K562 (cell line): Measurements from ENCODE around the gene SEH1L. TPM values are rescaled to one million over a fixed set of nuclear protein-coding genes. Genes with fewer than 3 reads are reported as not detected.

Source experiments
- ATAC-seq: fragments of 200-7000 bp; cut with Tn5 transposase; 3 replicates; pipeline ENCODE4 v1.9.1; 2020; ENCODE audit warnings: moderate library complexity
- BruUV-seq: library from RNA; stranded (reverse); fragments of 400-500 nt; replicated peaks from 2 replicates; lab custom pipeline; 2021; lab: Mats Ljungman, UMichigan
- CTCF ChIA-PET: fragments of 300-600 bp; formaldehyde crosslinking; extraction: SDS; loops from one replicate; lab custom pipeline; 2021; ENCODE audit warnings: low intra/inter-chr PET ratio; lab: Yijun Ruan, JAX
- POLR2A ChIA-PET: fragments of 300-600, 350-650 bp; sonication (Branson Sonifier 250); formaldehyde crosslinking; extraction: SDS; loops from one replicate; lab custom pipeline; 2021; ENCODE audit warnings: antibody characterized with exemption, inconsistent platforms; lab: Yijun Ruan, JAX
- DNase-seq, 4 experiments: peaks; one replicate each; pipeline versions ENCODE4 v3.0.0 to v3.0.0-alpha.2; 2011 to 2018; ENCODE audit warnings: low spot score in 3 of 4, mixed read lengths in 3 of 4; ENCODE audit errors: extremely low read depth in 1 of 4
- FAIRE-seq: peaks from 2 replicates; lab custom pipeline; 2011; peaks lifted over from hg19 to GRCh38; lab: Jason Lieb, UNC
- H2AFZ ChIP-seq: 2 replicates; pipeline ENCODE4 v1.6.0; 2011; ENCODE audit warnings: low read depth, low read length, control low read depth, inconsistent platforms
- H3K27ac ChIP-seq: fragments of 200-600 bp; 3 replicates; pipeline ENCODE4 v1.8.0; 2011; ENCODE audit warnings: low read depth, mild to moderate bottlenecking, control low read depth, inconsistent platforms, low read length, moderate library complexity, mixed read lengths; ENCODE audit errors: extremely low read depth
- H3K27me3 ChIP-seq, 2 experiments: fragments of 300-600 bp in 1 of 2; 2 replicates in 1 of 2; 3 replicates in 1 of 2; pipeline versions ENCODE4 v1.6.0 to v1.8.0; 2011; ENCODE audit warnings: inconsistent platforms in 2 of 2, low read length in 2 of 2, mild to moderate bottlenecking in 1 of 2, mixed read lengths in 1 of 2, moderate library complexity in 1 of 2; ENCODE audit not compliant: control insufficient read depth in 2 of 2, insufficient read depth in 2 of 2
- H3K36me3 ChIP-seq: fragments of 300-600 bp; 3 replicates; pipeline ENCODE4 v1.8.0; 2011; ENCODE audit warnings: mild to moderate bottlenecking, low read length, inconsistent platforms; ENCODE audit not compliant: control insufficient read depth, insufficient read depth
- H3K4me1 ChIP-seq, 2 experiments: fragments of 200-600 bp in 1 of 2; replicated peaks in 1 of 2; 2 replicates in 1 of 2; 3 replicates in 1 of 2; pipeline versions ENCODE4 v1.5.1 to v1.8.0; 2011; ENCODE audit warnings: inconsistent platforms in 2 of 2, low read length in 2 of 2, mild to moderate bottlenecking in 1 of 2, mixed read lengths in 1 of 2, moderate library complexity in 1 of 2; ENCODE audit not compliant: control insufficient read depth in 2 of 2, insufficient read depth in 2 of 2
- H3K4me2 ChIP-seq: 2 replicates; pipeline ENCODE4 v1.6.1; 2011; ENCODE audit warnings: low read length, control low read depth, inconsistent platforms, mixed read lengths; ENCODE audit not compliant: insufficient read depth
- H3K4me3 ChIP-seq: fragments of 200-600 bp; sonication (generic), shearing (Covaris generic); 2 replicates; pipeline ENCODE4 v1.5.1; 2016; ENCODE audit warnings: control low read depth, inconsistent platforms
- H3K79me2 ChIP-seq: fragments of 200-600 bp; 3 replicates; pipeline ENCODE4 v1.8.0; 2011; ENCODE audit warnings: low read length, inconsistent platforms; ENCODE audit not compliant: control insufficient read depth, insufficient read depth
- H3K9ac ChIP-seq, 2 experiments: 2 replicates each; pipeline versions ENCODE4 v1.6.0 to v1.6.1; 2011; ENCODE audit warnings: low read depth in 2 of 2, low read length in 2 of 2, control low read depth in 1 of 2, inconsistent platforms in 1 of 2, mild to moderate bottlenecking in 1 of 2, mixed read lengths in 1 of 2; ENCODE audit not compliant: insufficient read depth in 1 of 2
- H3K9me1 ChIP-seq: one replicate; pipeline ENCODE4 v1.6.0; 2011; ENCODE audit warnings: inconsistent platforms, mild to moderate bottlenecking, low read length, moderate library complexity; ENCODE audit not compliant: control insufficient read depth, insufficient read depth
- H3K9me3 ChIP-seq: replicated peaks from 2 replicates; pipeline ENCODE4 v1.5.1; 2011; ENCODE audit warnings: low read depth, low read length, inconsistent platforms; ENCODE audit not compliant: control insufficient read depth, insufficient read depth
- H4K20me1 ChIP-seq: replicated peaks from 2 replicates; pipeline ENCODE4 v1.6.1; 2011; ENCODE audit warnings: low read length, inconsistent platforms, mixed read lengths; ENCODE audit not compliant: control insufficient read depth, insufficient read depth
- ATF7 ChIP-seq: fragments of 450-650 bp; IDR thresholded peaks from 2 replicates; pipeline ENCODE4 v1.7.1; 2014; ENCODE audit warnings: mild to moderate bottlenecking, moderate library complexity
- BRF2 ChIP-seq: IDR thresholded peaks from 3 replicates; pipeline ENCODE4 v1.6.1; 2011; ENCODE audit warnings: borderline replicate concordance, mild to moderate bottlenecking; ENCODE audit not compliant: insufficient read length, insufficient read depth
- CSDE1 ChIP-seq, 2 experiments: fragments of 450-650 bp; IDR thresholded peaks; 2 replicates each; pipeline ENCODE4 v1.6.1; 2016; ENCODE audit warnings: mild to moderate bottlenecking in 1 of 2
- DMBX1 ChIP-seq: fragments of 250-450 bp; sonication (Bioruptor Pico); IDR thresholded peaks from 2 replicates; pipeline ENCODE4 v1.8.0; 2022; ENCODE audit warnings: inconsistent platforms, mild to moderate bottlenecking, moderate library complexity, borderline replicate concordance
- FOXJ3 ChIP-seq: sonication (generic); formaldehyde crosslinking; IDR thresholded peaks from 2 replicates; pipeline ENCODE4 v1.4.0; 2020; ENCODE audit warnings: mild to moderate bottlenecking, missing genetic modification reagents
- JUND ChIP-seq, 2 experiments: IDR thresholded peaks; 2 replicates in 1 of 2; 3 replicates in 1 of 2; pipeline ENCODE4 v1.6.1; 2011; ENCODE audit warnings: borderline replicate concordance in 2 of 2, low read depth in 2 of 2, low read length in 2 of 2, improper control_type of control experiment in 1 of 2, missing biosample characterization in 1 of 2, missing genetic modification characterization in 1 of 2, missing genetic modification reagents in 1 of 2
- KDM5B ChIP-seq: fragments of 200-600 bp; sonication (generic); IDR thresholded peaks from 2 replicates; pipeline ENCODE4 v1.6.1; 2012; ENCODE audit warnings: low read depth, mild to moderate bottlenecking, moderate library complexity, low read length, control low read depth, inconsistent platforms; ENCODE audit not compliant: insufficient replicate concordance
- MAZ ChIP-seq, 2 experiments: fragments of 450-650 bp in 1 of 2; sonication (generic) in 1 of 2; formaldehyde crosslinking; IDR thresholded peaks in 1 of 2; conservative IDR thresholded peaks in 1 of 2; 2 replicates each; pipeline versions ENCODE4 v1.4.0 to v1.5.0; 2020; ENCODE audit warnings: mild to moderate bottlenecking in 1 of 2, missing genetic modification reagents in 1 of 2
- MEF2D ChIP-seq: conservative IDR thresholded peaks from 2 replicates; pipeline ENCODE4 v1.6.1; 2016; ENCODE audit warnings: low read depth, missing genetic modification characterization, missing compliant biosample characterization
- MYBL2 ChIP-seq, 2 experiments: fragments of 450-650 bp in 1 of 2; sonication (generic) in 1 of 2; formaldehyde crosslinking in 1 of 2; IDR thresholded peaks; 2 replicates each; pipeline versions ENCODE4 v1.6.1 to v1.8.1; 2017 to 2022; ENCODE audit warnings: borderline replicate concordance in 1 of 2, inconsistent platforms in 1 of 2, low read depth in 1 of 2, mild to moderate bottlenecking in 1 of 2, missing genetic modification reagents in 1 of 2, moderate library complexity in 1 of 2
- RNF2 ChIP-seq: sonication (generic); IDR thresholded peaks from 2 replicates; pipeline ENCODE4 v1.6.1; 2016
- SMAD4 ChIP-seq: fragments of 250-450 bp; sonication (Bioruptor Pico); conservative IDR thresholded peaks from 2 replicates; pipeline ENCODE4 v1.8.0; 2021; ENCODE audit warnings: inconsistent platforms, mild to moderate bottlenecking, moderate library complexity
- STAT5A ChIP-seq: IDR thresholded peaks from 2 replicates; pipeline ENCODE4 v1.6.1; 2012; ENCODE audit warnings: low read length, inconsistent platforms, borderline replicate concordance
- UBTF ChIP-seq, 2 experiments: IDR thresholded peaks; 2 replicates each; pipeline ENCODE4 v1.6.1; 2012; ENCODE audit warnings: improper control_type of control experiment in 2 of 2, low read depth in 2 of 2, low read length in 2 of 2, borderline replicate concordance in 1 of 2
- YBX1 ChIP-seq: fragments of 450-650 bp; IDR thresholded peaks from 2 replicates; pipeline ENCODE4 v1.7.1; 2016; ENCODE audit warnings: mild to moderate bottlenecking
- ZNF24 ChIP-seq: fragments of 450-650 bp; IDR thresholded peaks from 2 replicates; pipeline ENCODE4 v1.6.1; 2016
- ZNF668 ChIP-seq: fragments of 250-450 bp; sonication (Bioruptor Pico); IDR thresholded peaks from 2 replicates; pipeline ENCODE4 v1.8.0; 2022; ENCODE audit warnings: mild to moderate bottlenecking, inconsistent platforms
- ZNF77 ChIP-seq: fragments of 250-450 bp; sonication (Bioruptor Pico); IDR thresholded peaks from 2 replicates; pipeline ENCODE4 v1.5.0; 2020
- WGBS: fragments of 100-300 bp; shearing (Covaris generic); methylation state at CpG from one replicate; pipeline ENCODE4 v1.1.6; 2016; ENCODE audit warnings: low coverage, mixed read lengths; ENCODE audit not compliant: insufficient coverage; ENCODE audit errors: missing lambda C conversion rate; 5-methylcytosine and 5-hydroxymethylcytosine counted together
- in situ Hi-C: fragments of 300-500 bp; cut with MboI; formaldehyde crosslinking; loops from 4 replicates; pipeline ENCODE4 v1.15.0; 2018; ENCODE audit warnings: inconsistent platforms, mixed read lengths
- intact Hi-C: fragments of 100-400 bp; cut with micrococcal nuclease; formaldehyde crosslinking; loops from 2 replicates; pipeline ENCODE4 v1.14.2; 2022
- polyA plus RNA-seq, 8 experiments: library from polyadenylated mRNA; depleted of rRNA in 4 of 8; stranded (reverse) in 5 of 8; unstranded in 3 of 8; fragments of >200 nt; fragmentation: Nextera tagmentation in 2 of 8; fragmentation: Illumina TruSeq in 1 of 8; extraction: Ambion mirVana in 2 of 8; extraction: Trizol in 1 of 8; gene quantifications; 2 replicates each; pipeline versions ENCODE4 v1.2.1 to v1.2.3, GENCODE V29; 2011 to 2014; ENCODE audit warnings: inconsistent platforms in 1 of 8, missing spikeins in 1 of 8
- total RNA-seq, 7 experiments: library from RNA; depleted of rRNA in 6 of 7; stranded (reverse); fragments of >200 nt in 6 of 7; fragmentation: Illumina TruSeq in 2 of 7; extraction: Trizol in 2 of 7; gene quantifications; 2 replicates each; pipeline versions ENCODE4 v1.2.1 to v1.2.3, GENCODE V29; 2011 to 2021; ENCODE audit warnings: low replicate concordance in 1 of 7

Gene SEH1L
- total and polyA plus RNA-seq, 9 of the 15 experiments (the other 6 are each of a cell fraction or from before 2014, with no cell fraction given): 62.2 to 180 (median 108) TPM

GRCh38 chr18:12904012-12904516 is 43.7 kb upstream of the SEH1L start:
- Histone ChIP-seq H3K4me3 (peak overlapping the region; percentile 17; the same call in 1 of the 2 replicates), H4K20me1 (no peaks in the 10 kb centered on the region), H3K27me3 (no peaks in the 10 kb centered on the region; a peak in 1 of 5 replicates), H3K9ac (peak overlapping the region; percentile 65 to 73; a peak in 3 of 4 replicates), H3K79me2 (no peaks in the 10 kb centered on the region), H3K27ac (peak overlapping the region; percentile 91), H3K36me3 (no peaks in the 10 kb centered on the region), H2AFZ (peak overlapping the region; percentile 98), H3K4me1 (peaks cover 11 to 16% of the 10 kb centered on the region in 2 experiments), H3K9me1 (no peaks in the 10 kb centered on the region), H3K9me3 (no peaks in the 10 kb centered on the region), H3K4me2 (peak overlapping the region; percentile 79)
- in situ Hi-C loops: no loop called here
- ChIA-PET POLR2A (interaction anchor here (0.6 to 1.3 kb wide), 8 partner anchors 11 to 194 kb away, joined by 3 to 5 read pairs (median 4); partner anchors contain the start of gene PTPN2), CTCF (no interaction called here)
- 3% methylated on average over 8 of the region's 8 CpGs for WGBS
- FAIRE-seq (peak; percentile 98), ATAC-seq (peak; percentile 85), DNase-seq (peak; percentile 50 to 98 (median 61))
- BruUV-seq: no TSS peak
- intact Hi-C loops: no loop called here
- TF ChIP-seq KDM5B (peak; percentile 48), ZNF24 (no peak), JUND (IDR thresholded peaks at IDR 0.05; ENCODE audit: borderline replicate concordance, low read depth, low read length) (peak; percentile 26; the same call in 1 of the 2 replicates), JUND (tag; IDR thresholded peaks at IDR 0.05; ENCODE audit: borderline replicate concordance, low read depth, low read length) (0 out of 3 replicates have a peak, but pooled peaks have one; percentile 10), YBX1 (no peak), ZNF668 (0 out of 2 replicates have a peak, but pooled peaks have one; percentile 46), UBTF (IDR thresholded peaks at IDR 0.05; ENCODE audit: borderline replicate concordance in 1 of 2, low read depth in 2 of 2, low read length in 2 of 2) (peak in 1 of 2 experiments; percentile 86; a peak in 1 of 4 replicates), MEF2D (tag) (0 out of 2 replicates have a peak, but pooled peaks have one; percentile 8), ATF7 (peak; percentile 65; the same call in 1 of the 2 replicates), FOXJ3 (CRISPR knock-in tag) (no peak), ZNF77 (CRISPR knock-in tag) (no peak), SMAD4 (0 out of 2 replicates have a peak, but pooled peaks have one; percentile 28), BRF2 (no peak), CSDE1 (IDR thresholded peaks at IDR 0.05) (peak in 1 of 2 experiments; percentile 81; a peak in 1 of 4 replicates), MYBL2 (IDR thresholded peaks at IDR 0.05; ENCODE audit: low read depth) (no peak), MYBL2 (CRISPR knock-in tag; IDR thresholded peaks at IDR 0.05; ENCODE audit: borderline replicate concordance) (no peak), MAZ (CRISPR knock-in tag; conservative IDR thresholded peaks at IDR 0.05 in 1 of 2, IDR thresholded peaks at IDR 0.05 in 1 of 2) (0 out of 4 replicates have a peak, but pooled peaks of 1 of the 2 experiments have one; percentile 29), DMBX1 (CRISPR knock-in tag) (peak; percentile 45; the same call in 1 of the 2 replicates), RNF2 (peak; percentile 52; the same call in 1 of the 2 replicates), STAT5A (peak; percentile 99)
